GM19324 (cell line): ENCODE data around the gene DEPDC5.

Experiments used
- ATAC-seq: cut with Tn5 transposase; IDR thresholded peaks from one replicate; pipeline ENCODE4 v1.9.1; 2021; ENCODE audit warnings: mild to moderate bottlenecking, moderate library complexity; ENCODE audit not compliant: unreplicated experiment, low FRiP score

Gene DEPDC5

DNA sequence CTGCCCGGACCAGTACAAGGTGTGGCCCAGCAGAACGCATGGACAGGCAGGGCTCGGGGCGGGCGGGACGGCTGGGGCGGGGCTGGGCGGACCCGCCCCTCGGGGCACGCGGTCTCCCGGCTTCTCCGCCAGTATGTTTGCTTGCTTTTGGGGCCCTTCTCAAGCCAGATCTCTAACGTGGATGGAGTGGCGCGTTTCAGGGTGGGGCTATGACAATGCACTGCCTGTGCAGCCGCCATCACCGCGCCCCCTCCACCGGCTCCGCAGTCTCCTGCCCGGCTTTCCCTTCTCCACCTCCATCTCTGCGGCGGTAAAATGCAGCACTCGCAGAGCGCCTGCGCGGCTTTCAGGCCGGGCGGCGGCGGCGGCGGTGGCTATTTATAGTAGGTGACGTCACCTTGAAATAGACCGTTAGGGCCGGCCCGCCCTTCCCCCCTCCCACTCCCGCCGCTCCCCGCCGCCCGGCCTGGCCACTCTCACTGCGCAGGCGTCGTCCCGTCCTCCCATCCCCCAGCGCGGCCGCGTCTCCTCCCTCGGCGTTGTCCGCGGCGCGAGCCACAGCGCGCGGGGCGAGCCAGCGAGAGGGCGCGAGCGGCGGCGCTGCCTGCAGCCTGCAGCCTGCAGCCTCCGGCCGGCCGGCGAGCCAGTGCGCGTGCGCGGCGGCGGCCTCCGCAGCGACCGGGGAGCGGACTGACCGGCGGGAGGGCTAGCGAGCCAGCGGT, 190.3 kb downstream of the DEPDC5 start, which contains the start of gene YWHAH:
Gene YWHAH (plus strand): TSS at position 558 of the 722 bp plus-strand sequence. CDS start 199 bp downstream, outside the sequence.
- peak; percentile 77 for ATAC-seq

DNA sequence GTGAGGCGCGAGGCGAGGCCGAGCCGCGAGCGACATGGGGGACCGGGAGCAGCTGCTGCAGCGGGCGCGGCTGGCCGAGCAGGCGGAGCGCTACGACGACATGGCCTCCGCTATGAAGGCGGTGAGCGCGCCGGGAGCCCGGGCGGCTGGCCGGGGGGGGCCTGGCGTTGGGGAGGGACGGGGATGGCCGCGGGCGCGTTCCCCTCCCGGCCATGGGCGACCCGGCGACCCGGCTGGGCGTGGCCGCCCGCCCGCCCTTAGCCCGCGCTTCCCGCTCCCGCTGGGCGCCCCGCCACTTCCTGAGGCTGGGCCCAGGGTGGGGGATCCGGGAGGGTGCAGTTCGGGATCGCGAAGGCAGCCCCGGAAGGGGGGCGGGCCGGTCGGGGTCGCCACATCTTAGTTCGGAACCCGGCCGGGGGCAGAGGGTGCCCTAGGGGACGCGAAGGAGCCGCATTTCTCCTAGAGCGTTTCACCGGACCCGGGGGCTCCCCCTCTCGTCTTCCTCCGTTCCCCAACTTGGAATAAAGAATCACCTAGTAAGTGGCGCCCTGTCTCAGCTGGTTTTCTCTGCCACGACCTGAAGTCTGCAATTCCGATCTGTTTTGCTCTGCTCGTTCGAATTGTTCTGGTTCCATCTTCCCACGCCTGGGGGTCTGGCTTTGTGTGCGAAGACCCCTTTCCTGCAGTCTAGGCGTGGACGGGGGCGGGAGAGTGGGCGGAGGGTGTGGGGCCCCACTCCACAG, 191.1 kb downstream of the DEPDC5 start:
- ATAC-seq, result peak; percentile 37

DNA sequence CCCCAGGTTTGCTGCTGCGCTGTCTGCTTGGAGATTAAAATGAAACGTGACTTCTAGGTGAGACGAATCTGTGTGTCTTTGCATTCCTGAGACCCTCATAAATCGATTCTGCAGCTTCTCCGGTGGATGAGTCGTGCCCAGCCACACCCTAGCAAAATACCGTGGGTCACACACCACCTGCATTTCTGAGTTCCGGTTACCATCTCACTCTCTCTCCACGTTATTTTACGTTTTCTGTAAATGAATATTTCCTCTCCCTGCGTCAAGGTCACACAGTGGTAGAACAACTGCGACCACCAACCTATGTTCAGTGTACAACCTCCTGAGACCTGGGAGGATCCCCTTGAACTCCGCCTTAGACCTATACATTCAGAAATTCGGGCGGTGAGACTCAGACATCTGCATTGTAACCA, 191.6 kb downstream of the DEPDC5 start:
- no peak for ATAC-seq

- no peak for ATAC-seq
Measured at GRCh38 chr22:31945971-31946680, 192.3 kb downstream of the DEPDC5 start.

GRCh38 chr22:31947296-31947695, 193.5 kb downstream of the DEPDC5 start:
- ATAC-seq, result no peak

DNA sequence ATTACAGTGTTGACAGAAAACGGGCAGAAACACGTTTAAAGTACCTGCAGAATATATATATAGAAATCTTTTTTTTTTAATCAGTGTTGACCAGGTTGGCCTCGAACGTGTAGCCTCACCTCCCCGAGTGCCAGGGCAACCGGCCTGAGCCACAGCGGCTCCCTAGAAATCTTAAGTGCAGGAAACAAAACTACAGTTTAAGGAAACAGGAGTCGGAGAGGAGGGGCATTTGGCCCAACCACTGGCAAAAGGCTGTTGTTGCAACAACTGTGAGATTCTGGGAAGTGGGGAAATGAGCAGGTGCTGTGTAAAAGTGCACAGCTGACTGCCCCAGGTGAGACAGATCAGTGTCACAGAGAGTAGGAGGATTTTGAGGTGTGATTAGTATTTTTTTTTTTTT, 194.2 kb downstream of the DEPDC5 start:
- no peak for ATAC-seq

GRCh38 chr22:31950226-31950625, 196.4 kb downstream of the DEPDC5 start:
- no peak for ATAC-seq

GRCh38 chr22:31951194-31952093, 197.6 kb downstream of the DEPDC5 start:
- no peak for ATAC-seq

DNA sequence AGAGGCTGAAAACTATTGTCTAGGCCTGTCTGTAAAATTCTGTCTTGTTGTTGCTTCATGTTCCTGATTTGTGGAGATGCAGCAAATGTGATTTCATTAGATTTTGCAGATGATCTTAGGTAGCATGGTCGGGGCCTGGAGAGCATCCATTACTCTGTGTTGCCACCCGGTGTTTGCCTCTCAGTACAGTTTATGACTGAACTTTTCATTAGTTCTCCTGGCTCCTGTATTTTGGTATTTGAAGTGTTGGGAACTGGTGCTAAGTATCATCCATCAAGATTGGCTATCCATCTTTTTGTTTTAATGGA, 198.2 kb downstream of the DEPDC5 start:
- ATAC-seq, result no peak

DNA sequence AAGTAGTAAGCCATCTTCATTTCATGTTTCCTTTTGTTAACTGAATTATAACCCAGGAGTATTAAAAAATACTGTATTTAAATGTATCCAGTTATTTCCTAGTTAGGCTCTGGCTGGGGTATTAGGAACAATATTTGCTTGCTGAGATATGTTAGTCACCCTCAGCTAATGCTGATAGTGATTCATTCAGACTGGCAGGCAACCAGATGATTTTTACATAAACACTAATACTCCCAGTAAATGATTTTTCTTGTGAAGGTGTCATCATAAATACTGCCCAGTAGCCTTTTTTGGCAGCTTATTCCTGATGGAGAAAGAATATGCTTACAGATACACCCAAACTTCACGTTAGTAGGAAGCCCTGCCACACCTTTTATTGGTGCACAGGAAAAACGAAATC, 198.7 kb downstream of the DEPDC5 start:
- ATAC-seq, result no peak

DNA sequence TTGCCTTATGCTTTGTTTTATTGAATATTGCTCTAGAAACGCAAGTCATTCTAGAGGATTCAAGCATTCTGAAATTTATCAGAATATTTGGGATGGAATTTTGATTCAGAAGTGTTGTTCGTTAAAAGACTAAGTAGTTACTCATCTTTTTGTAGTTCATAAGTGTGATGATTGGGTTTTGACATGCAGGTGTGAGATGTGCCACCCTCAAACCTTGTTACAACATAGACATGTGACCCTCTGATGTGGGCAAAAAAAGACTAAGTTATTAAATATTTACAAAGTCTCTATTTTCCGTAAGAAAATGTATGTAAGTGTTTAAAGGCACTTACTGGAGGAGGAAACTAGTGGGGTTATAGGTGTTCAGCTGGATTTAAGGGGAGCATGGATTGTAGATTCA, 199.4 kb downstream of the DEPDC5 start:
- no peak for ATAC-seq

DNA sequence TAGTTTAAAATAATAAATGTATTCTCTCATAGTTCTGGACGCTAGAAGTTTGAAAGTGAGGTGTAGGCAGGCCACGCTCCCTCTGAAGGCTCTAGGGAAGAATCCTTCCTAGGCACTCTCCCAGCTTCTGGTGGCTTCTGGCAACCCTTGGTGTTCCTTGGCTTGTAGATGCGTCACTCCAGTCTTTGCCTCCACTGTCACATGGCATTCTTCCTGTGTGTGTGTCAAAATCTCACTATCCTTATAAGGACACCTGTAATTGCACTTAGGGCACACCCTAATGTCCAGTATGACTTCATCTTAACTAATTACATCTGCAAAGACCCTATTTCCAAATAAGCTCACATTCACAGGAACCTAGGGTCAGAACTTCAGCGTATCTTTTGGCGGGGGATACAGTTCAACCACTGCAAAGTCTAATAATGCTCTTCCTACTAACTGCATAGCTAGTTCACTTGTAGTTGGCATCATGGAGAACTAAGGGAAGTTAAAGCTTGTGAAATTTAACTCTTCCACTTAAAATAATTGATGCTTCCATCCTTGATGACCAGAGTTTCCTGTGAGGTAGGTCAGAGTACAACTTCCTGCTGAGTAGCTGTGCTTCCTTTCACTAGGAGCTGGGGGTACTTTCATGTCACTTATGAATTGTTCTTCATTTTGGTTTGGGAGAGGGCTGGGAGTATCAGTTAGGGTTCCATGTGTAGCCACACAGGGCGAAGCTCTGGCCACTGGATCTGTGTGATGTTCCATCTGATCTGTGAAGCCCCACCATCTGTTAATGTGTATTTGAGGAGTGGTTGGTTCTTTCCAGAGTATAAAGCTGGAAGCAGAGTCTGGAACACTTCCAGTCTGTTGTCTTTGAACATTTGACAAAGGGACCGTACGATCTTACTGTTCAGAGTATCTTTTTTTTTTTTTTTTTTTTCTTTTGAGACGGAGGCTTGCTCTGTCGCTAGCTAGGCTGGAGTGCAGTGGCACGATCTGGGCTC, 201.0 kb downstream of the DEPDC5 start:
- ATAC-seq, result no peak

- ATAC-seq, result no peak
Measured at GRCh38 chr22:31956360-31956759, 202.5 kb downstream of the DEPDC5 start.
